IMR-90 (cell line): ENCODE data around the gene ATXN3. TPM values are rescaled to one million over a fixed set of nuclear protein-coding genes. Genes with fewer than 3 reads are reported as not detected.

ENCODE experiments used
- ATAC-seq: fragments of 200-7000 bp; cut with Tn5 transposase; 2 replicates; pipeline ENCODE4 v1.9.1; 2020; ENCODE audit warnings: low read depth, mild to moderate bottlenecking, moderate library complexity
- BruUV-seq: library from RNA; stranded (reverse); fragments of 400-500 nt; replicated peaks from 2 replicates; lab custom pipeline; 2021; lab: Mats Ljungman, UMichigan
- CTCF ChIA-PET: fragments of 300-600 bp; formaldehyde crosslinking; extraction: SDS; loops from one replicate; lab custom pipeline; 2021; ENCODE audit warnings: antibody characterized with exemption; lab: Yijun Ruan, JAX
- POLR2A ChIA-PET: fragments of 300-600 bp; sonication (Branson Sonifier 250); formaldehyde crosslinking; loops from one replicate; lab custom pipeline; 2022; ENCODE audit warnings: antibody characterized with exemption; ENCODE audit not compliant: unreplicated experiment; lab: Charles Lee
- DNase-seq: peaks from one replicate; pipeline ENCODE4 v3.0.0; 2013
- H2AFZ ChIP-seq: replicated peaks from 2 replicates; pipeline ENCODE3; 2013; ENCODE audit warnings: low read length, mild to moderate bottlenecking; ENCODE audit not compliant: poor library complexity
- H2AK5ac ChIP-seq: 2 replicates; pipeline ENCODE4 v1.6.1; 2013; ENCODE audit warnings: low read depth, low read length, inconsistent platforms
- H2AK9ac ChIP-seq: replicated peaks from 2 replicates; pipeline ENCODE3; 2013; ENCODE audit warnings: mild to moderate bottlenecking, low read depth, low read length, moderate library complexity; ENCODE audit not compliant: poor library complexity
- H2BK120ac ChIP-seq: 2 replicates; pipeline ENCODE4 v1.6.1; 2013; ENCODE audit warnings: low read depth, low read length, inconsistent platforms
- H2BK15ac ChIP-seq: 3 replicates; pipeline ENCODE4 v1.6.1; 2013; ENCODE audit warnings: low read depth, low read length, inconsistent platforms
- H2BK20ac ChIP-seq: 2 replicates; pipeline ENCODE4 v1.6.1; 2013; ENCODE audit warnings: low read depth, mild to moderate bottlenecking, inconsistent platforms, low read length, moderate library complexity
- H2BK5ac ChIP-seq: 2 replicates; pipeline ENCODE4 v1.6.1; 2013; ENCODE audit warnings: mild to moderate bottlenecking, low read depth, low read length, inconsistent platforms; ENCODE audit not compliant: poor library complexity, severe bottlenecking
- H3K14ac ChIP-seq: replicated peaks from 2 replicates; pipeline ENCODE4 v1.6.1; 2013; ENCODE audit warnings: low read depth, low read length, inconsistent platforms
- H3K18ac ChIP-seq: 2 replicates; pipeline ENCODE4 v1.6.1; 2013; ENCODE audit warnings: low read depth, low read length, control low read depth
- H3K23ac ChIP-seq: 2 replicates; pipeline ENCODE4 v1.6.1; 2013; ENCODE audit warnings: low read depth, low read length, inconsistent platforms
- H3K27ac ChIP-seq: 2 replicates; pipeline ENCODE4 v1.5.1; 2013; ENCODE audit warnings: mild to moderate bottlenecking, control low read depth, low read length; ENCODE audit not compliant: insufficient read depth
- H3K27me3 ChIP-seq: 2 replicates; pipeline ENCODE4 v1.6.1; 2013; ENCODE audit warnings: low read length; ENCODE audit not compliant: control insufficient read depth, insufficient read depth
- H3K36me3 ChIP-seq: 2 replicates; pipeline ENCODE4 v1.6.1; 2013; ENCODE audit warnings: low read length, mixed read lengths; ENCODE audit not compliant: control insufficient read depth, insufficient read depth
- H3K4ac ChIP-seq: 2 replicates; pipeline ENCODE4 v1.6.1; 2013; ENCODE audit warnings: low read depth, low read length, inconsistent platforms
- H3K4me1 ChIP-seq: 2 replicates; pipeline ENCODE4 v1.6.1; 2013; ENCODE audit warnings: low read length, mixed read lengths; ENCODE audit not compliant: control insufficient read depth, insufficient read depth
- H3K4me2 ChIP-seq: 2 replicates; pipeline ENCODE4 v1.6.1; 2013; ENCODE audit warnings: low read depth, mild to moderate bottlenecking, control low read depth, low read length, moderate library complexity
- H3K4me3 ChIP-seq: 2 replicates; pipeline ENCODE4 v1.5.1; 2013; ENCODE audit warnings: low read depth, mild to moderate bottlenecking, control low read depth, low read length, moderate library complexity; ENCODE audit not compliant: insufficient read depth
- H3K56ac ChIP-seq: 2 replicates; pipeline ENCODE4 v1.6.1; 2013; ENCODE audit warnings: low read length, inconsistent platforms; ENCODE audit not compliant: insufficient read depth; ENCODE audit errors: extremely low read depth
- H3K79me1 ChIP-seq, 2 experiments: 2 replicates each; pipeline ENCODE4 v1.6.1; 2013; ENCODE audit warnings: low read length in 2 of 2, inconsistent platforms in 1 of 2, low read depth in 1 of 2
- H3K9ac ChIP-seq: 2 replicates; pipeline ENCODE4 v1.6.1; 2013; ENCODE audit warnings: low read depth, low read length, control low read depth
- H3K9me1 ChIP-seq: 2 replicates; pipeline ENCODE4 v1.6.1; 2013; ENCODE audit warnings: low read length, inconsistent platforms; ENCODE audit not compliant: insufficient read depth
- H3K9me3 ChIP-seq: 2 replicates; pipeline ENCODE4 v1.6.1; 2013; ENCODE audit warnings: low read length; ENCODE audit not compliant: control insufficient read depth, insufficient read depth
- H4K20me1 ChIP-seq: 2 replicates; pipeline ENCODE4 v1.6.1; 2013; ENCODE audit warnings: low read length, inconsistent platforms; ENCODE audit not compliant: insufficient read depth
- H4K5ac ChIP-seq: 2 replicates; pipeline ENCODE4 v1.6.1; 2013; ENCODE audit warnings: mild to moderate bottlenecking, low read depth, low read length, control low read depth
- H4K8ac ChIP-seq, 2 experiments: 2 replicates each; pipeline ENCODE4 v1.6.1; 2013; ENCODE audit warnings: low read depth in 2 of 2, low read length in 2 of 2, control low read depth in 1 of 2, inconsistent platforms in 1 of 2
- H4K91ac ChIP-seq: 2 replicates; pipeline ENCODE4 v1.6.1; 2013; ENCODE audit warnings: low read depth, low read length, inconsistent platforms; ENCODE audit not compliant: insufficient read depth
- BHLHE40 ChIP-seq: fragments of 150-350 bp; IDR thresholded peaks from 2 replicates; pipeline ENCODE4 v1.6.1; 2016; ENCODE audit warnings: mild to moderate bottlenecking, low read depth, low read length
- CEBPB ChIP-seq: IDR thresholded peaks from 2 replicates; pipeline ENCODE4 v1.6.1; 2012; ENCODE audit warnings: low read depth, low read length, improper control_type of control experiment
- FOS ChIP-seq: fragments of 150-350 bp; IDR thresholded peaks from 2 replicates; pipeline ENCODE4 v1.6.1; 2016; ENCODE audit warnings: low read depth, low read length
- MAFK ChIP-seq: IDR thresholded peaks from 2 replicates; pipeline ENCODE4 v1.6.1; 2012; ENCODE audit warnings: low read depth, low read length, improper control_type of control experiment
- MAZ ChIP-seq: IDR thresholded peaks from 2 replicates; pipeline ENCODE4 v1.6.1; 2012; ENCODE audit warnings: low read depth, mild to moderate bottlenecking, low read length, improper control_type of control experiment, moderate library complexity, borderline replicate concordance
- MXI1 ChIP-seq: IDR thresholded peaks from 2 replicates; pipeline ENCODE4 v1.6.1; 2012; ENCODE audit warnings: low read depth, mild to moderate bottlenecking, low read length, moderate library complexity, borderline replicate concordance
- RAD21 ChIP-seq: IDR thresholded peaks from 2 replicates; pipeline ENCODE4 v1.6.1; 2012; ENCODE audit warnings: low read length, improper control_type of control experiment
- RCOR1 ChIP-seq: IDR thresholded peaks from 2 replicates; pipeline ENCODE4 v1.6.1; 2012; ENCODE audit warnings: mild to moderate bottlenecking, low read length, improper control_type of control experiment; ENCODE audit not compliant: insufficient replicate concordance
- RFX5 ChIP-seq: IDR thresholded peaks from 2 replicates; pipeline ENCODE4 v1.8.0; 2012; ENCODE audit warnings: low read depth, mild to moderate bottlenecking, low read length, moderate library complexity
- USF2 ChIP-seq: fragments of 150-350 bp; IDR thresholded peaks from 2 replicates; pipeline ENCODE4 v1.6.1; 2017; ENCODE audit warnings: mild to moderate bottlenecking, antibody characterized with exemption, low read length, low read depth
- WGBS, 2 experiments: methylation state at CpG; one replicate each; pipeline versions ENCODE4 v1.1.5 to v1.1.7; 2013; ENCODE audit warnings: missing lambda C conversion rate in 2 of 2; ENCODE audit not compliant: insufficient read length in 1 of 2; ENCODE audit errors: extremely low coverage in 2 of 2; 5-methylcytosine and 5-hydroxymethylcytosine counted together
- dilution Hi-C: fragments of 300-500 bp; cut with HindIII; formaldehyde crosslinking; loops from one replicate; pipeline ENCODE4 v1.14.3; 2018; ENCODE audit warnings: low sequenced_read_pairs; ENCODE audit not compliant: unreplicated experiment
- in situ Hi-C: fragments of 300-500 bp; cut with MboI; formaldehyde crosslinking; loops from 3 replicates; pipeline ENCODE4 v1.14.3; 2019; ENCODE audit warnings: low sequenced_read_pairs, inconsistent platforms, mixed read lengths
- intact Hi-C: fragments of 100-400 bp; cut with micrococcal nuclease; formaldehyde crosslinking; loops from 2 replicates; pipeline ENCODE4 v1.10.0; 2022
- polyA plus RNA-seq, 3 experiments: library from polyadenylated mRNA; depleted of rRNA; stranded (reverse); fragments of >200 nt; gene quantifications; 2 replicates each; pipeline ENCODE4 v1.2.3, GENCODE V29; 2012; ENCODE audit warnings: low replicate concordance in 1 of 3
- total RNA-seq: library from RNA; depleted of rRNA; stranded (reverse); fragments of >200 nt; gene quantifications from 2 replicates; pipeline ENCODE4 v1.2.3, GENCODE V29; 2012
- TF ChIP-seq, protein P1 (sequence below): fragments of 150-350 bp; IDR thresholded peaks from 2 replicates; pipeline ENCODE4 v1.6.1; 2016; ENCODE audit warnings: low read depth, mild to moderate bottlenecking, low read length, moderate library complexity, borderline replicate concordance
- TF ChIP-seq, protein P2 (sequence below): conservative IDR thresholded peaks from 2 replicates; pipeline ENCODE4 v1.5.1; 2012; ENCODE audit warnings: mild to moderate bottlenecking, low read depth, low read length, improper control_type of control experiment

Gene ATXN3
- total and polyA plus RNA-seq, 2 of the 4 experiments (the other 2 are of a cell fraction), result 9.0 to 13.9 TPM

- Histone ChIP-seq H3K56ac (no peak overlapping the region), H3K79me1 (peaks cover 7 to 19% of the 10 kb centered on the region in 2 experiments; a peak in 3 of 4 replicates), H3K14ac (no peak overlapping the region), H4K20me1 (no peaks in the 10 kb centered on the region), H4K5ac (no peak overlapping the region), H3K9me1 (no peaks in the 10 kb centered on the region), H3K23ac (no peak overlapping the region), H2AFZ (no peak overlapping the region), H3K4me3 (no peak overlapping the region), H4K91ac (no peak overlapping the region), H4K8ac (no peak overlapping the region), H3K36me3 (peaks cover 23% of the 10 kb centered on the region), H3K9me3 (no peaks in the 10 kb centered on the region), H2AK9ac (no peak overlapping the region), H3K4me1 (no peaks in the 10 kb centered on the region), H3K4ac (no peak overlapping the region), H2BK15ac (no peak overlapping the region), H2AK5ac (no peak overlapping the region), H3K4me2 (no peak overlapping the region), H3K9ac (no peak overlapping the region), H2BK120ac (no peak overlapping the region), H3K27ac (no peak overlapping the region), H3K18ac (no peak overlapping the region), H2BK5ac (no peak overlapping the region), H3K27me3 (no peaks in the 10 kb centered on the region), H2BK20ac (no peak overlapping the region)
- no peak for ATAC-seq
- POLR2A ChIA-PET, result no interaction called here
- no CpG with 5 or more reads among the region's 4 CpGs for WGBS, 2 experiments
- no peak for DNase-seq
- TF ChIP-seq BHLHE40, result no peak
- TF ChIP-seq USF2, result no peak
- TF ChIP-seq, protein P1, sequence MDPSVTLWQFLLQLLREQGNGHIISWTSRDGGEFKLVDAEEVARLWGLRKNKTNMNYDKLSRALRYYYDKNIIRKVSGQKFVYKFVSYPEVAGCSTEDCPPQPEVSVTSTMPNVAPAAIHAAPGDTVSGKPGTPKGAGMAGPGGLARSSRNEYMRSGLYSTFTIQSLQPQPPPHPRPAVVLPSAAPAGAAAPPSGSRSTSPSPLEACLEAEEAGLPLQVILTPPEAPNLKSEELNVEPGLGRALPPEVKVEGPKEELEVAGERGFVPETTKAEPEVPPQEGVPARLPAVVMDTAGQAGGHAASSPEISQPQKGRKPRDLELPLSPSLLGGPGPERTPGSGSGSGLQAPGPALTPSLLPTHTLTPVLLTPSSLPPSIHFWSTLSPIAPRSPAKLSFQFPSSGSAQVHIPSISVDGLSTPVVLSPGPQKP, result no peak
- TF ChIP-seq RFX5, result no peak
- no peak for TF ChIP-seq MAZ
- no peak for TF ChIP-seq MAFK
- TF ChIP-seq, protein P2, sequence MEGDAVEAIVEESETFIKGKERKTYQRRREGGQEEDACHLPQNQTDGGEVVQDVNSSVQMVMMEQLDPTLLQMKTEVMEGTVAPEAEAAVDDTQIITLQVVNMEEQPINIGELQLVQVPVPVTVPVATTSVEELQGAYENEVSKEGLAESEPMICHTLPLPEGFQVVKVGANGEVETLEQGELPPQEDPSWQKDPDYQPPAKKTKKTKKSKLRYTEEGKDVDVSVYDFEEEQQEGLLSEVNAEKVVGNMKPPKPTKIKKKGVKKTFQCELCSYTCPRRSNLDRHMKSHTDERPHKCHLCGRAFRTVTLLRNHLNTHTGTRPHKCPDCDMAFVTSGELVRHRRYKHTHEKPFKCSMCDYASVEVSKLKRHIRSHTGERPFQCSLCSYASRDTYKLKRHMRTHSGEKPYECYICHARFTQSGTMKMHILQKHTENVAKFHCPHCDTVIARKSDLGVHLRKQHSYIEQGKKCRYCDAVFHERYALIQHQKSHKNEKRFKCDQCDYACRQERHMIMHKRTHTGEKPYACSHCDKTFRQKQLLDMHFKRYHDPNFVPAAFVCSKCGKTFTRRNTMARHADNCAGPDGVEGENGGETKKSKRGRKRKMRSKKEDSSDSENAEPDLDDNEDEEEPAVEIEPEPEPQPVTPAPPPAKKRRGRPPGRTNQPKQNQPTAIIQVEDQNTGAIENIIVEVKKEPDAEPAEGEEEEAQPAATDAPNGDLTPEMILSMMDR, result no peak
- TF ChIP-seq MXI1, result no peak
- TF ChIP-seq FOS, result no peak
- TF ChIP-seq RCOR1, result no peak
- TF ChIP-seq CEBPB, result no peak
- TF ChIP-seq RAD21, result no peak
- in situ Hi-C loops, result loop anchor here (25.0 kb wide), 1 partner anchor 525 kb away; no protein-coding TSS in a partner anchor
- no TSS peak for BruUV-seq
- intact Hi-C loops, result no loop called here
- CTCF ChIA-PET, result interaction anchor here (0.6 to 1.2 kb wide), 2 partner anchors 15 to 138 kb away, joined by 3 to 6 read pairs; no protein-coding TSS in a partner anchor
- dilution Hi-C loops, result no loop called here
These were observed 94.1 kb downstream of the ATXN3 start for GRCh38 chr14:92012121-92012748.
